HepG2 (cell line): ENCODE measurements around the gene ARHGAP4. TPM values are rescaled to one million over a fixed set of nuclear protein-coding genes. Genes with fewer than 3 reads are reported as not detected.
A peak's percentile ranks its signal among the peaks of the same experiment; 100 is the strongest.

Experiments used
- ATAC-seq: fragments of 200-7000 bp; cut with Tn5 transposase; 3 replicates; pipeline ENCODE4 v1.9.1; 2020; ENCODE audit warnings: mild to moderate bottlenecking, moderate library complexity
- BruUV-seq: library from RNA; stranded (reverse); fragments of 400-500 nt; replicated peaks from 2 replicates; lab custom pipeline; 2021; lab: Mats Ljungman, UMichigan
- CTCF ChIA-PET: fragments of 300-600 bp; formaldehyde crosslinking; extraction: SDS; loops from one replicate; lab custom pipeline; 2021; ENCODE audit warnings: low total read pairs, inconsistent platforms, low intra/inter-chr PET ratio; lab: Yijun Ruan, JAX
- POLR2A ChIA-PET: fragments of 350-600 bp; sonication (Branson Sonifier 250); formaldehyde crosslinking; loops from one replicate; lab custom pipeline; 2020; ENCODE audit warnings: antibody characterized with exemption, inconsistent platforms; lab: Yijun Ruan, JAX
- DNase-seq: peaks from one replicate; pipeline ENCODE4 v3.0.0-alpha.2; 2015; ENCODE audit warnings: low spot score
- FAIRE-seq: peaks from 3 replicates; lab custom pipeline; 2011; peaks lifted over from hg19 to GRCh38; lab: Jason Lieb, UNC
- H2AFZ ChIP-seq: one replicate; pipeline ENCODE4 v1.6.1; 2011; ENCODE audit warnings: low read length, inconsistent platforms
- H3K27ac ChIP-seq: fragments of 300-600 bp; 3 replicates; pipeline ENCODE4 v1.8.0; 2011; ENCODE audit warnings: mixed run types, mild to moderate bottlenecking, mixed read lengths, low read length, inconsistent platforms; ENCODE audit not compliant: insufficient read depth; ENCODE audit errors: extremely low read length
- H3K27me3 ChIP-seq, 2 experiments: fragments of 200-600 bp in 1 of 2; 2 replicates in 1 of 2; 3 replicates in 1 of 2; pipeline versions ENCODE4 v1.6.0 to v1.8.0; 2011; ENCODE audit warnings: low read length in 2 of 2, mild to moderate bottlenecking in 2 of 2, moderate library complexity in 2 of 2, inconsistent platforms in 1 of 2; ENCODE audit not compliant: insufficient read depth in 2 of 2, control insufficient read depth in 1 of 2
- H3K36me3 ChIP-seq, 2 experiments: fragments of 200-600 bp in 1 of 2; replicated peaks in 1 of 2; 2 replicates in 1 of 2; 3 replicates in 1 of 2; pipeline versions ENCODE4 v1.5.1 to v1.8.0; 2011; ENCODE audit warnings: low read length in 2 of 2, inconsistent platforms in 1 of 2; ENCODE audit not compliant: insufficient read depth in 2 of 2, control insufficient read depth in 1 of 2
- H3K4me1 ChIP-seq: 2 replicates; pipeline ENCODE4 v1.5.1; 2012; ENCODE audit warnings: low read length, inconsistent platforms; ENCODE audit not compliant: insufficient read depth
- H3K4me2 ChIP-seq: 2 replicates; pipeline ENCODE4 v1.6.0; 2011; ENCODE audit warnings: low read depth, low read length, inconsistent platforms
- H3K4me3 ChIP-seq, 3 experiments: fragments of 200-600 bp in 1 of 3; sonication (generic), shearing (Covaris generic) in 1 of 3; replicated peaks in 1 of 3; 2 replicates each; pipeline ENCODE4 v1.5.1; 2011 to 2016; ENCODE audit warnings: low read length in 3 of 3, inconsistent platforms in 2 of 3, low read depth in 2 of 3, mild to moderate bottlenecking in 2 of 3, control low read depth in 1 of 3, mixed read lengths in 1 of 3; ENCODE audit not compliant: insufficient read depth in 1 of 3
- H3K79me2 ChIP-seq: one replicate; pipeline ENCODE4 v1.6.1; 2011; ENCODE audit warnings: low read length, inconsistent platforms; ENCODE audit not compliant: insufficient read depth
- H3K9ac ChIP-seq: 2 replicates; pipeline ENCODE4 v1.6.0; 2011; ENCODE audit warnings: mild to moderate bottlenecking, low read depth, low read length, inconsistent platforms; ENCODE audit not compliant: insufficient read depth
- H3K9me3 ChIP-seq: 2 replicates; pipeline ENCODE4 v1.5.1; 2012; ENCODE audit warnings: mild to moderate bottlenecking, low read length
- H4K20me1 ChIP-seq: 2 replicates; pipeline ENCODE4 v1.6.0; 2011; ENCODE audit warnings: inconsistent platforms, mild to moderate bottlenecking, low read length, moderate library complexity; ENCODE audit not compliant: insufficient read depth
- EP300 ChIP-seq, 3 experiments: sonication (generic) in 1 of 3; formaldehyde crosslinking in 1 of 3; IDR thresholded peaks; 2 replicates each; pipeline versions ENCODE4 v1.5.1 to v1.6.1; 2011 to 2020; ENCODE audit warnings: low read depth in 2 of 3, low read length in 2 of 3, borderline replicate concordance in 1 of 3, improper control_type of control experiment in 1 of 3, mild to moderate bottlenecking in 1 of 3, missing genetic modification reagents in 1 of 3, moderate library complexity in 1 of 3
- ETV5 ChIP-seq: IDR thresholded peaks from 2 replicates; pipeline ENCODE4 v1.6.1; 2018; ENCODE audit warnings: missing biosample characterization, missing genetic modification reagents, inconsistent platforms, borderline replicate concordance
- GATAD2A ChIP-seq: IDR thresholded peaks from 2 replicates; pipeline ENCODE4 v1.6.1; 2016
- HNF4G ChIP-seq, 2 experiments: sonication (generic) in 1 of 2; formaldehyde crosslinking in 1 of 2; IDR thresholded peaks; 2 replicates each; pipeline versions ENCODE4 v1.4.0 to v1.6.1; 2011 to 2020; ENCODE audit warnings: borderline replicate concordance in 2 of 2, low read depth in 2 of 2, mild to moderate bottlenecking in 2 of 2, low read length in 1 of 2, missing genetic modification reagents in 1 of 2, moderate library complexity in 1 of 2
- MED1 ChIP-seq: sonication (generic); formaldehyde crosslinking; IDR thresholded peaks from 2 replicates; pipeline ENCODE4 v1.4.0; 2020; ENCODE audit warnings: missing genetic modification reagents
- POLR2AphosphoS5 ChIP-seq: IDR thresholded peaks from 2 replicates; pipeline ENCODE4 v1.6.1; 2012; ENCODE audit warnings: low read depth, low read length
- PRMT3 ChIP-seq: sonication (generic); formaldehyde crosslinking; IDR thresholded peaks from 2 replicates; pipeline ENCODE4 v1.8.1; 2022; ENCODE audit warnings: low read depth, mild to moderate bottlenecking, moderate library complexity, missing genetic modification reagents, borderline replicate concordance
- RXRA ChIP-seq: sonication (generic); formaldehyde crosslinking; IDR thresholded peaks from 2 replicates; pipeline ENCODE4 v1.5.1; 2020; ENCODE audit warnings: missing genetic modification reagents
- ZBTB43 ChIP-seq: sonication (generic); formaldehyde crosslinking; conservative IDR thresholded peaks from 2 replicates; pipeline ENCODE4 v1.4.0; 2020; ENCODE audit warnings: missing genetic modification reagents
- ZNF281 ChIP-seq: sonication (generic); formaldehyde crosslinking; IDR thresholded peaks from 2 replicates; pipeline ENCODE4 v1.4.0; 2020; ENCODE audit warnings: missing genetic modification reagents, borderline replicate concordance
- ZNF574 ChIP-seq: sonication (generic); formaldehyde crosslinking; IDR thresholded peaks from 2 replicates; pipeline ENCODE4 v1.4.0; 2020; ENCODE audit warnings: missing genetic modification reagents
- ZNF746 ChIP-seq: sonication (generic); formaldehyde crosslinking; IDR thresholded peaks from 2 replicates; pipeline ENCODE4 v1.8.0; 2022; ENCODE audit warnings: mild to moderate bottlenecking, missing genetic modification reagents
- WGBS: methylation state at CpG from one replicate; pipeline ENCODE4 v1.1.6; 2017; ENCODE audit warnings: low lambda C conversion rate; 5-methylcytosine and 5-hydroxymethylcytosine counted together
- in situ Hi-C: cut with HindIII; loops from 2 replicates; pipeline ENCODE4 v1.10.0; 2017; ENCODE audit warnings: low pct_unique_long_range_greater_than_20kb; ENCODE audit not compliant: extremely low pct_ligation_motif_present
- intact Hi-C: fragments of 100-400 bp; cut with micrococcal nuclease; formaldehyde crosslinking; loops from one replicate; pipeline ENCODE4 v1.10.0; 2022; ENCODE audit not compliant: unreplicated experiment
- polyA plus RNA-seq, 8 experiments: library from polyadenylated mRNA; depleted of rRNA in 3 of 8; stranded (reverse) in 7 of 8; unstranded in 1 of 8; fragments of >200 nt; fragmentation: Illumina TruSeq in 4 of 8; extraction: Trizol in 4 of 8; gene quantifications; 2 replicates each; pipeline versions ENCODE4 v1.2.1 to v1.2.3, GENCODE V29; 2011 to 2016; ENCODE audit warnings: low read depth in 4 of 8, missing spikeins in 1 of 8, mixed read lengths in 1 of 8; ENCODE audit not compliant: insufficient read depth in 1 of 8
- total RNA-seq, 5 experiments: library from RNA; depleted of rRNA; stranded (reverse); fragments of >200 nt; fragmentation: Illumina TruSeq; extraction: Trizol; gene quantifications; 2 replicates each; pipeline ENCODE4 v1.2.3, GENCODE V29; 2016; ENCODE audit warnings: low read depth in 1 of 5
- TF ChIP-seq, protein P1 (sequence below): IDR thresholded peaks from 2 replicates; pipeline ENCODE4 v1.6.1; 2012; ENCODE audit warnings: inconsistent platforms
- TF ChIP-seq, protein P2 (sequence below): sonication (generic); formaldehyde crosslinking; IDR thresholded peaks from 2 replicates; pipeline ENCODE4 v1.4.0; 2020; ENCODE audit warnings: missing genetic modification reagents, borderline replicate concordance

ARHGAP4 gene
- total and polyA plus RNA-seq, 2 of the 13 experiments (the other 11 are each of a cell fraction or from before 2014, with no cell fraction given), result 0.57 to 0.64 TPM

GRCh38 chrX:153882086-153882498, 44.0 kb downstream of the ARHGAP4 start:
- in situ Hi-C loops, result no loop called here
- Histone ChIP-seq H3K9ac (peak overlapping the region; percentile 29; the same call in 1 of the 2 replicates), H3K36me3 (no peaks in the 10 kb centered on the region), H4K20me1 (no peaks in the 10 kb centered on the region), H3K4me1 (peaks cover 51% of the 10 kb centered on the region), H3K27ac (no peak overlapping the region), H3K27me3 (peaks cover 0 to 17% of the 10 kb centered on the region in 2 experiments; a peak in 3 of 5 replicates), H3K9me3 (no peaks in the 10 kb centered on the region), H3K79me2 (no peaks in the 10 kb centered on the region), H3K4me2 (peak overlapping the region; percentile 57), H2AFZ (no peak overlapping the region), H3K4me3 (peak overlapping the region in 1 of 3 experiments; percentile 23; a peak in 1 of 6 replicates)
- POLR2A ChIA-PET, result no interaction called here
- intact Hi-C loops, result no loop called here
- BruUV-seq, result no TSS peak
- no CpG with 5 or more reads among the region's 8 CpGs for WGBS
- peak; percentile 79 for ATAC-seq
- peak; percentile 70 for FAIRE-seq
- CTCF ChIA-PET, result no interaction called here
- DNase-seq, result peak; percentile 84
- TF ChIP-seq GATAD2A (CRISPR knock-in tag) (0 out of 2 replicates have a peak, but pooled peaks have one; percentile 11), ZNF281 (CRISPR knock-in tag) (peak; percentile 37; the same call in 1 of the 2 replicates), ZBTB43 (peak; percentile 68; the same call in 1 of the 2 replicates), EP300 (IDR thresholded peaks at IDR 0.05; ENCODE audit: low read depth in 2 of 2, low read length in 2 of 2) (peak in 1 of 2 experiments; percentile 78; a peak in 1 of 4 replicates), EP300 (CRISPR knock-in tag; IDR thresholded peaks at IDR 0.05; ENCODE audit: borderline replicate concordance) (peak; percentile 53; the same call in 1 of the 2 replicates), HNF4G (IDR thresholded peaks at IDR 0.05; ENCODE audit: borderline replicate concordance, low read depth, low read length) (peak; percentile 59; the same call in 1 of the 2 replicates), HNF4G (CRISPR knock-in tag; IDR thresholded peaks at IDR 0.05; ENCODE audit: borderline replicate concordance, low read depth) (no peak), RXRA (CRISPR knock-in tag) (peak; percentile 87), MED1 (CRISPR knock-in tag) (0 out of 2 replicates have a peak, but pooled peaks have one; percentile 25), ZNF574 (CRISPR knock-in tag) (0 out of 2 replicates have a peak, but pooled peaks have one; percentile 23), POLR2AphosphoS5 (no peak), ZNF746 (CRISPR knock-in tag) (peak; percentile 34), PRMT3 (CRISPR knock-in tag) (no peak), ETV5 (peak; percentile 62; the same call in 1 of the 2 replicates)
- TF ChIP-seq, protein P1, sequence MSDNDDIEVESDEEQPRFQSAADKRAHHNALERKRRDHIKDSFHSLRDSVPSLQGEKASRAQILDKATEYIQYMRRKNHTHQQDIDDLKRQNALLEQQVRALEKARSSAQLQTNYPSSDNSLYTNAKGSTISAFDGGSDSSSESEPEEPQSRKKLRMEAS, result peak; percentile 61; the same call in 1 of the 2 replicates
- TF ChIP-seq, protein P2, sequence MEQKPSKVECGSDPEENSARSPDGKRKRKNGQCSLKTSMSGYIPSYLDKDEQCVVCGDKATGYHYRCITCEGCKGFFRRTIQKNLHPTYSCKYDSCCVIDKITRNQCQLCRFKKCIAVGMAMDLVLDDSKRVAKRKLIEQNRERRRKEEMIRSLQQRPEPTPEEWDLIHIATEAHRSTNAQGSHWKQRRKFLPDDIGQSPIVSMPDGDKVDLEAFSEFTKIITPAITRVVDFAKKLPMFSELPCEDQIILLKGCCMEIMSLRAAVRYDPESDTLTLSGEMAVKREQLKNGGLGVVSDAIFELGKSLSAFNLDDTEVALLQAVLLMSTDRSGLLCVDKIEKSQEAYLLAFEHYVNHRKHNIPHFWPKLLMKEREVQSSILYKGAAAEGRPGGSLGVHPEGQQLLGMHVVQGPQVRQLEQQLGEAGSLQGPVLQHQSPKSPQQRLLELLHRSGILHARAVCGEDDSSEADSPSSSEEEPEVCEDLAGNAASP (CRISPR knock-in tag), result peak; percentile 79; the same call in 1 of the 2 replicates
